ENCODE data around the gene TST.
"Not testable (repeated sequence)": the region's sequence is repeated elsewhere in the genome, so short reads cannot be mapped to it uniquely, and the experiment has no call there.

TST gene

DNA sequence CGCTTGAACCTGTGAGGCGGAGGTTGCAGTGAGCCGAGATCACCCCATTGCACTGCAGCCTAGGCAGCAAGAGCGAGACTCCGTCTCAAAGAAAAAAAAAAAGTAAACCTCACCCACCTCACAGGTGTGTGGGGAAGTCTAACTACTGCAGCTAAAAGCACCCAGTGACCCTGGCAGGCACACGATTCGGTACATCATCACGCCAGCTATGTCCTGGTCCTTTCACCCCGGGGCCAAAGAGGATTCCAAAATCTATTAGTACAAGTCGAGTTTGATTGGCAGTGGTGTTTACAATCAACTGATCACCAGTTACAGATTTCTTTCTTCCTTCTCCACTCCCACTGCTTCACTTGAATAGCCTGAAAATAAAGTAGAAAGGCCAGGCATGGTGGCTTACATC, 6.3 kb downstream of the TST start:
- no peak for DNase-seq

GRCh38 chr22:37012262-37012904, 6.9 kb downstream of the TST start:
- no peak for DNase-seq

DNA sequence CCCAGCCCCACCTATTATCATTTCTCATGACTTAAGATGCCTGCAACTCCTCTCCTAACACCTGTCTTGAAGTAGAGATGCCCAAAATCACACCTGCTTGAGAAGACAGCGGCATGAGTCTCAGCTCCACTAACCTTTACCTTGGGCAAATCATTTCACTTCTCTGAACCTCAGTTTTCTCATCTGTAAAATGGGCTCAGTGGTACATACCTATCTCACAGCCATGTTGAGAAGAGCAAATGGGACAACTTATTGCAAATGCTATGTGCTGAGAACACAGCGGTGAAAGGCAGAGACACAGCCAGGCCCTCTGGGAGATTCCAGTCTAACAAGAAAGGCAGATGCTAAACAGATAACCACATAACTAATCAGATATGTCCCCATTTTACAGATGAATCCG, 7.8 kb downstream of the TST start:
- DNase-seq: no peak

- no peak for DNase-seq
Observed at GRCh38 chr22:37010976-37011375, 8.3 kb downstream of the TST start.

DNA sequence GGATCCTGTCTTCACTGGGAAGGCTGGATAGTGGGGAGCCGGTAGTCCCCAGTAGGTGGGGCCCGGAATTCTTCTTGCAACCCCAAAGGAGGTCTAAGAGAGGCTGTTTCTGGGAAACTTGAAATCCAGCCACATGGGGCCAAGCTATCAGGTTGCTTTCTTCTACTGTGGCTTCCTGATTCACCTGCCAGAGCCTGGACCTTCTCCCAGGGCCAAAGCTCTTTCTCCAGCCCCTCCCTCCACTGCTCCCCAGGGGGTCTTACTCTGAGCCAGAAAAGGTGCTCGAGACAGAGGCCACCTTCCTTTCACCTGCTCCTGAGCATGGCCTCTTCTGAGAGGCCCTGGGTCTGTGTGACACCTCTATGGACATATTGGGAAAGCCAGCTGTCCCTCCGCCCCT, 9.1 kb downstream of the TST start:
- DNase-seq: no peak

DNA sequence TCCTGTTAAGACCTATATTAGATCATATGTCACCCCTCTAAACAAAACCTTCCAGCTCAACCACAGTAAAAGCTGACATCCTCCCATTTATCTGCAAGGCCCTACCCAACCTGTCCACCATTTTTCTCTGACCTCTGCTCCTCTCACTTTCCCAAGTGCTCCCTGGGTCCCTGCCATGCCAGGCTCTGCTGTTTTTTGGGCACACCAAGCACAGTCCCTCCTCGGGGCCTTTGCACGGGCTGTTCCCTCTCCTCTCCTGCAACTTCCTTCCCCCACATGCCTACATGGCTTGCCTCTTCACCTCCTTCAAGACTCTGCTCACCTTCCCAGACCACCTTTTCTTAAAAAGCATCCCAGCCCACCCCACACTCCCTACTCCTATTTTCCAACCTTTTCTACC, 9.8 kb downstream of the TST start:
- no peak for DNase-seq

DNA sequence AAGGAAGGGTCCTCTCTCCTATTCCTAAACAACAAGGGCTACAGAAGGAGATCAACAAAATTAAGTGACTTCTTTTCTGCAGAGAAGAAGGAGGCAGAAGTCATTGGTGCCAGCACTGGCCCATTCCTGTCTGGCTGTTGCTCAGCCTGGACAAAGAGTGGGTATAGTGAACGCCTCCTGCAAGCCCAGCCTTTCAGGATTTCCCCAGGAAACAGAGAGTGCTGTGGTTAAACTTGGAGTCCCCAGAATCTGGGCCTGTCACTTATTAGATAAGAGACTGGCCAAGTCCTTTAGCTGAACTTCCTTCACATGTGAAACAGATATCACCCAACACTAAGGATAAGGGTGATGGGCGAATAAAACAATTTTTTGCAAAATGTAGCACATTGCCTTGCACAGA, 10.9 kb downstream of the TST start:
- DNase-seq: no peak

DNA sequence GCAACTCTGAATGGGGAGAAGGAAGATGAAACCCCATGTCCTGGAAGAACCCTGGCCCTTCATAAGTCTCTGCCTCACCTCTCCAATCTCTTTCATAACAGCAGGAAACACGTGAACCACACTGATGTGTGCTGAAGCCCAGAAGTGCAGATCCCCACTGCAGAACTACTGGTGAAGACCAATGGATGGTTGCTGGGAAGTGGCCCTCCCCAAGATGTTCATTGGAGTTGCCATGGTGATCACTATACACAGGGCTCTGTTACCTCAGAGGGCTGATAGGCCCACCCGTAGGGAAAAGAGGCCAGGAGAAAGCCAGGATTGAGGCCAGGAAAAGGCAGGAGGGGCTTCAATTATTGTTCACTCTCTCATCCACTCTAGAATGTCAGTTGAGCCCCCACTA, 11.6 kb downstream of the TST start:
- peak in 1 of 3 experiments; percentile 40 for DNase-seq

DNA sequence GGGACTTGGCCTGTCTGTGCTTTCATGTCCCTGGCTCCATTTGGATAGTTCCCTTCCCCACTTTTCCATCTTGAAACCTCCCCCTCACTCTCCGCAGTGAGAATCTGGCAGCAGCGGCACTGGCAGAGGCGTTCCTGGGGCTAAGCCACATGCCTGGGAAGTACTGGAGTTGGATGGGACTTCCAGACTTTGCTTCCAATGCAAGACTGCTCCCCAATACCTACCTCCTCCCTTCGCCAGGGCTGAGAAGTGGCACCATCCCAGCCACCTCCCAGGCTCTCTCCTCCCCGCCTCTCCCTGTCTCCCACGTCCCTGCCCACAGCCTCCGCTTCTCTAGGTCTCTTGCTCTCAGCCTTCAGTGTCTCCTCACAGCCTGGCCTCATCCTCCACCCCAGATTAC, 16.6 kb downstream of the TST start:
- DNase-seq: no peak

GRCh38 chr22:37001826-37002225, 17.4 kb downstream of the TST start:
- DNase-seq: no peak

- DNase-seq: no peak
Observed at GRCh38 chr22:37000676-37001534, 18.3 kb downstream of the TST start.

DNA sequence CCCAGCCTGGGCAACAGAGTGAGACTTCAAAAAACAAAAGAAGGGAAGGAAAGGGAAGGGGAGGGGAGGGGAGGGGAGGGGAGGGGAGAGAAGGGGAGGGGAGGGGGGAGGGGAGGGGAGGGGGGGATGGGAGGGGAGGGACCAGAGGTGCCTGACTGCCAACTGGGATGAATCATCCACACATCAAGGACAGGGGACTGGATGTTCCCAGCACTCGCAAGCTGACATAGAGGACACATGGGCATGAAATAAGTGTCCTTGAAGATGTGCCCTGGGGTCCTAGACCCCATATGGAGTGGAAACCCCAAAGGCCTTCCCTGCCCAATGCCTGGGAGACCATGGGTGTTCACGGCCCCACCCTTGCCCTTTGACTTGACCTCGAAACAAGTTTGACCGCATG, 19.8 kb downstream of the TST start:
- DNase-seq: no peak

DNA sequence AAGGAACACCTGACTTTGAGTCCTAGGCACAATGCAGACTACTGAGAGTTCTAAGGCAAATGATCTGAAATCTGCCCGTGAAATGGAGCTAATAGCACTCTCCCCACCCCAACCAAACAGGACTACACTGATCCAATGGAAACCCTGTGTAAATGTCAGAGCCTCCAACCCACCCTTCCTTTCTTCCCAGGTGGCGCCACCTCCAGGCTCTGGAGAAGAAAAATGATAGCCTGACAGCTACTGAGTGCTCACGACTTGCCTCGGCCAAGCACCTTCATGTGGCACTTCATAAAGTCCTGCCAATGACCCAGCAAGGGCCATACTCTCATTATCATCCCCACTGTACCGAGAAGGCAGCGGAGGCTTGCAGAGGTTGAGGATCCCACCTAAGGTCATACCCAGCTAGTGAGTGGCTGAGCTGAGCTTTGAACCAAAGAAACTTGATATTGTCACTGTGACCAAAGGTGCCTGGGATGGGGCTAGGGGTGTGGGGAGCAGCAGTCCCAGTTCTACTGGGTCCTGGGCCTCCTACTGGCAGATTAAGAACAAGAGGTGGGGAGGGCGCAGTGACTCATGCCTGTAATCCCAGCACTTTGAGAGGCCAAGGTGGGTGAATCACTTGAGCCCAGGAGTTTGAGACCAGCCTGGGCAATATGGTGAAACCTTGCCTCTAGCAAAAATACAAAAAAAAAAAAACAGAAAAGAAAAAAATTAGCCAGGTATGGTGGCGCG, 20.5 kb downstream of the TST start:
- no peak for DNase-seq

- no peak for DNase-seq
Observed at GRCh38 chr22:36997746-36998145, 21.5 kb downstream of the TST start.

GRCh38 chr22:36991206-36991605, 28.0 kb downstream of the TST start:
- no peak for DNase-seq

DNA sequence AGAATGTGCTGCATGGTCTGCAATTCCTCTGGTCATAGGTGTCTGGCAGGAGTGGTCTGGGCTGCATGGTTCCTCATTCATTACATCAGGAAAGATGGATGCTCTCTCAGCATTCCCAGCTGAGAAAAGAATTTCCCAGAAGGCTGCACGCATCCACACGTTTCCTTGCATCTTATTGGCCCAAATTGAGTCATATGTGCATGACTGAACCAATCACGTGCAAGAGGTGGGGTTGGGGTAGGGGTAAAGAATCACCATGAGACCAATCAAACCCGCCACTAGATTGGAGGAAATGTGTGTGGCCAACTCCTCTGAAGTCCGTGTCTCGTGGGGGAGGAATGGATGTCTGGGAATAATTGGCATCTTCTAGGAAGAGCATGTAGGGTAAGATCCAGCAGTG, 28.8 kb downstream of the TST start:
- no peak for DNase-seq

GRCh38 chr22:36989012-36989411, 30.2 kb downstream of the TST start:
- DNase-seq: not testable (repeated sequence)

DNA sequence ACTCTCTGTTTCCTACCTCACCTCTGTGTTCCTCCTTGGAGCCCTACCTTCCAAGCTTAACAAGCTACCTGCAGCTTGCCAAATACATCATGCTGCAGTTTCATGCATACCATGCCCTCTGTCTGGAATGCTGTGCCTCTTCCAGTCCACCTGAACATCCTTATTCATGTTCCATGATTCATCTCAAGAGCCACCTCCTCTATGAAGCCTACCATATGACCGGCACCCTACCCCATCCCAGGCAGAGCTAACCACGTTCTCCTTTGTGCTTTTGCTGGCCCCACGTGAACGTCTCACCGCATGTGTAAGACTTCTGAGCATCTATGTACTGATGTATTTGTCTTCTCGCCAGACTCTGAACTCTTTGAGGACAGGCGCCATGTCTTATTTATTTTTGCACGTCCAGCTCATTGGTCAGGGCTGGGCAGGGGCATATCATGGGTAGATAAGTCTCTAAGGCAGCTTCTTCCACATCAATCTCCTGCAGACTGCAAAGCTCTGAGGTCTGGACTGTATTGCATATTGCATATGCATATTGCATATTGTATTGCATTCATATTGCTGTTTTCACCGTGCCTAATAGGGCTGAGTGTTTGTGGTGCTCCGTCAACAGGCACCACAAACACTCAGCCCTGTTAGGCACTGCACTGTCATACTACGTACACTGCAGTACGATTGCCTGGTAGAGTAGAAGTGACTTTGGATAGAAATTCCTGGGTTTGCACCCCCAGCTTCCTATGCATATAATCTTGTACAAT, 31.0 kb downstream of the TST start:
- no peak for DNase-seq

DNA sequence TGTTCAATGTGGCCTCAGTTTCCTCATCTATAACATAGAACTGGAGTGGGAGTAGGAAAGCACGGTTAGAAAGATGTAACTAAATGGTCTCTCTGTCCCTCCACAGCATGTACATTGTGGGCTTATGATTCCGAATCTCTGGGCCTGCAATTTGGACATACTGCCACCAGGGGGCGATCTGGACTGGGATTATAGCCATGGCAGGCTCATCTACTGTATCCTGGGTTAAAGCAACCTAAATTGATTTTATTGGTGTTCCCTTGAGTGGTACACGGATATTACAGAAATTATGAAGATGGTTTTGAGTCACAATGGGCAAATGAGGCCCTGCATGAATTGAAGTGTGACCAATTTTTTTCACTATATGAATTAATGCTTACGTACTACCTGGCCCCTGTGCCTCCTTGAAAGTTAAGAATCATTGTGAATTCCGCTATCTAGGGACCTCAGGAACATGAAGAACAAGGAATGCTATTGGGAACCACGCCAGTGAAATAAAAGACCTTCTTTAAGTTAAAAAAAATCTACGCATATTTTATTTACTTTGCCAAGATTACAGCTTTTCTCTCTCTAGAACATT, 32.9 kb downstream of the TST start:
- peak in 1 of 3 experiments; percentile 38 for DNase-seq

- no peak for DNase-seq
Observed at GRCh38 chr22:36985211-36985889, 33.9 kb downstream of the TST start.

DNA sequence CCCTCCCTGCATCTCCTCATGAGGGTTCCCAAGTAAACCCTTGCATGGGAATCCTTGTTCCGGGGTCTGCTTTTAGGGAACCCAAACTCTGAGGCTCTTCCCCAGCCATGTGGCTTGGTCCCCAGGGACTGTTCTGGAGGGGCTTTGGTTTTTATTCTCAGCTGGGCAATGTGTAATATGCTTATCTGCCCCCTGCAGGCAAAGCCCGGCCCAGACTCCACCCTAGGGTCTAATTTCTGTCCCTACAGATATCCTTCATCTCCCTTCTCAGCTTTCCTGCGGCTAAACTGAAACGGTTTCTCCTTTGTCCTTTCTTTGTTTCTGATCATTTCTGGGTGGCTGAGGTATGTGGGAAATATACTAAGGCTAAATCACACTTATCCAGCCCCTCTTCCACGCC, 37.1 kb downstream of the TST start:
- DNase-seq: no peak

GRCh38 chr22:36981247-36981775, 37.9 kb downstream of the TST start:
- no peak for DNase-seq

Data from NCI-H1417 (cell line).